NCI-H524 treated with DMSO at 0.1 percent for 48 hours (cell line): ENCODE data around the gene SHB.
"Not testable (repeated sequence)": the region's sequence is repeated elsewhere in the genome, so short reads cannot be mapped to it uniquely, and the experiment has no call there.

Experiments used
- DNase-seq: peaks from one replicate; lab custom pipeline; 2025; lab: John Stamatoyannopoulos, UW

The SHB gene

GRCh38 chr9:38063363-38063707 lies 5.7 kb downstream of the SHB start:
- DNase-seq = no peak

- DNase-seq = no peak
These were observed 6.3 kb downstream of the SHB start for GRCh38 chr9:38062498-38063362.

GRCh38 chr9:38062106-38062497 lies 6.9 kb downstream of the SHB start:
- DNase-seq = no peak

GRCh38 chr9:38061326-38061977 lies 7.6 kb downstream of the SHB start:
- DNase-seq = no peak

- DNase-seq = no peak
These were observed 8.3 kb downstream of the SHB start for GRCh38 chr9:38060681-38061080.

- DNase-seq = no peak
These were observed 9.6 kb downstream of the SHB start for GRCh38 chr9:38059233-38059936.

GRCh38 chr9:38058452-38059232 lies 10.4 kb downstream of the SHB start:
- no peak for DNase-seq

- no peak for DNase-seq
These were observed 11.4 kb downstream of the SHB start for GRCh38 chr9:38057416-38058195.

- no peak for DNase-seq
These were observed 14.4 kb downstream of the SHB start for GRCh38 chr9:38054653-38055052.

- DNase-seq = no peak
These were observed 15.1 kb downstream of the SHB start for GRCh38 chr9:38053697-38054461.

GRCh38 chr9:38051780-38052546 lies 17.1 kb downstream of the SHB start:
- no peak for DNase-seq

GRCh38 chr9:38048316-38048969 lies 20.6 kb downstream of the SHB start:
- no peak for DNase-seq

- no peak for DNase-seq
These were observed 21.5 kb downstream of the SHB start for GRCh38 chr9:38047301-38048251.

- DNase-seq = no peak
These were observed 22.2 kb downstream of the SHB start for GRCh38 chr9:38046661-38047300.

GRCh38 chr9:38045939-38046338 lies 23.1 kb downstream of the SHB start:
- DNase-seq = not testable (repeated sequence)

- DNase-seq = no peak
These were observed 24.3 kb downstream of the SHB start for GRCh38 chr9:38044706-38045105.

GRCh38 chr9:38043931-38044623 lies 24.9 kb downstream of the SHB start:
- DNase-seq = no peak
